Measurements from ENCODE around the gene PTPRF.
"Not testable (repeated sequence)": the region's sequence is repeated elsewhere in the genome, so short reads cannot be mapped to it uniquely, and the experiment has no call there.

DNA sequence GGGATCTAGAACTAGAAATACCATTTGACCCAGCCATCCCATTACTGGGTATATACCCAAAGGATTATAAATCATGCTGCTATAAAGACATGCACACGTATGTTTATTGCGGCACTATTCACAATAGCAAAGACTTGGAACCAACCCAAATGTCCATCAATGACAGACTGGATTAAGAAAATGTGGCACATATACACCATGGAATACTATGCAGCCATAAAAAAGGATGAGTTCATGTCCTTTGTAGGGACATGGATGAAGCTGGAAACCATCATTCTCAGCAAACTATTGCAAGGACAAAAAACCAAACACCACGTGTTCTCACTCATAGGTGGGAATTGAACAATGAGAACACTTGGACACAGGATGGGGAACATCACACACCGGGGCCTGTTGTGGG is 107.7 kb downstream of the PTPRF start:
- TF ChIP-seq, protein P1, sequence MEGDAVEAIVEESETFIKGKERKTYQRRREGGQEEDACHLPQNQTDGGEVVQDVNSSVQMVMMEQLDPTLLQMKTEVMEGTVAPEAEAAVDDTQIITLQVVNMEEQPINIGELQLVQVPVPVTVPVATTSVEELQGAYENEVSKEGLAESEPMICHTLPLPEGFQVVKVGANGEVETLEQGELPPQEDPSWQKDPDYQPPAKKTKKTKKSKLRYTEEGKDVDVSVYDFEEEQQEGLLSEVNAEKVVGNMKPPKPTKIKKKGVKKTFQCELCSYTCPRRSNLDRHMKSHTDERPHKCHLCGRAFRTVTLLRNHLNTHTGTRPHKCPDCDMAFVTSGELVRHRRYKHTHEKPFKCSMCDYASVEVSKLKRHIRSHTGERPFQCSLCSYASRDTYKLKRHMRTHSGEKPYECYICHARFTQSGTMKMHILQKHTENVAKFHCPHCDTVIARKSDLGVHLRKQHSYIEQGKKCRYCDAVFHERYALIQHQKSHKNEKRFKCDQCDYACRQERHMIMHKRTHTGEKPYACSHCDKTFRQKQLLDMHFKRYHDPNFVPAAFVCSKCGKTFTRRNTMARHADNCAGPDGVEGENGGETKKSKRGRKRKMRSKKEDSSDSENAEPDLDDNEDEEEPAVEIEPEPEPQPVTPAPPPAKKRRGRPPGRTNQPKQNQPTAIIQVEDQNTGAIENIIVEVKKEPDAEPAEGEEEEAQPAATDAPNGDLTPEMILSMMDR (IDR thresholded peaks at IDR 0.05; ENCODE audit: borderline replicate concordance, extremely low read depth, low read length, poor library complexity, severe bottlenecking), result not testable (repeated sequence)
- not testable (repeated sequence) for TF ChIP-seq EZH2 (IDR thresholded peaks at IDR 0.05; ENCODE audit: borderline replicate concordance, low read depth, low read length, severe bottlenecking)
